ENCODE results near the gene KRT85. TPM values are rescaled to one million over a fixed set of nuclear protein-coding genes. Genes with fewer than 3 reads are reported as not detected.

The KRT85 gene
- total and polyA plus RNA-seq, 10 of the 15 experiments (the other 5 are each of a cell fraction or from before 2014, with no cell fraction given) = 0.05 to 0.18 (median 0.11) TPM; not detected in 6

GRCh38 chr12:52350021-52350620 is 17.2 kb downstream of the KRT85 start:
- 54% methylated on average over 8 of the region's 8 CpGs for WGBS (ENCODE audit: insufficient coverage, insufficient replicate concordance, low lambda C conversion rate, missing lambda C conversion rate)
- intact Hi-C loops (cut with micrococcal nuclease; ENCODE audit: unreplicated experiment) (no loop called here), in situ Hi-C loops (cut with MboI) (no loop called here)
- ATAC-seq (no peak), DNase-seq (ENCODE audit: low read depth, low spot score) (no peak), FAIRE-seq (no peak)
- Histone ChIP-seq H3K4me2 (ENCODE audit: control insufficient read depth, insufficient read depth) (no peak overlapping the region), H3K4me1 (ENCODE audit: control insufficient read depth, insufficient read depth, low read length) (no peaks in the 10 kb centered on the region), H3K4me3 (no peak overlapping the region), H3K36me3 (ENCODE audit: control insufficient read depth in 2 of 2, insufficient read depth in 2 of 2, low read length in 1 of 2) (no peaks in the 10 kb centered on the region), H3K9me3 (replicated peaks; ENCODE audit: control insufficient read depth, insufficient read depth, low read length) (no peaks in the 10 kb centered on the region), H4K20me1 (ENCODE audit: control insufficient read depth, insufficient read depth) (no peaks in the 10 kb centered on the region), H3K27ac (ENCODE audit: control insufficient read depth, insufficient read depth) (no peak overlapping the region), H3K9ac (ENCODE audit: control insufficient read depth, insufficient read depth, low read length) (no peak overlapping the region), H2AFZ (ENCODE audit: control insufficient read depth, low read depth, low read length) (no peak overlapping the region), H3K27me3 (replicated peaks in 1 of 2; ENCODE audit: control insufficient read depth in 2 of 2, insufficient read depth in 2 of 2, low read length in 1 of 2) (peaks cover 0 to 3% of the 10 kb centered on the region in 2 experiments; a peak in 1 of 4 replicates), H3K79me2 (ENCODE audit: control insufficient read depth, insufficient read depth, low read length) (no peaks in the 10 kb centered on the region)
- ChIA-PET RAD21 (ENCODE audit: unreplicated experiment) (no interaction called here), POLR2A (no interaction called here), CTCF (interaction anchor here (1.0 kb wide), 1 partner anchor 22 kb away, joined by 3 read pairs; no protein-coding TSS in a partner anchor), SMC1A (ENCODE audit: uncharacterized antibody, unreplicated experiment) (no interaction called here)
- no TSS peak for BruUV-seq (replicated peaks)
- TF ChIP-seq IKZF1 (conservative IDR thresholded peaks at IDR 0.05) (no peak), ZSCAN29 (IDR thresholded peaks at IDR 0.05) (no peak), PKNOX1 (IDR thresholded peaks at IDR 0.05) (no peak), RELB (IDR thresholded peaks at IDR 0.05; ENCODE audit: low read depth) (no peak)
